ENCODE measurements around the gene IKZF3. TPM values are rescaled to one million over a fixed set of nuclear protein-coding genes. Genes with fewer than 3 reads are reported as not detected.

Gene IKZF3
- polyA plus RNA-seq, 1 donor from 2014 or later: not detected

- Histone ChIP-seq H3K27me3 (ENCODE audit: insufficient read depth, low read depth, low read length) (peaks cover 35% of the 10 kb centered on the region), H2AFZ (ENCODE audit: low read depth, low read length) (no peak overlapping the region)
- TF ChIP-seq CTCF (IDR thresholded peaks at IDR 0.05; ENCODE audit: poor library complexity, severe bottlenecking) (no peak), MXI1 (conservative IDR thresholded peaks at IDR 0.05; ENCODE audit: poor library complexity, severe bottlenecking) (no peak), SMC3 (conservative IDR thresholded peaks at IDR 0.05; ENCODE audit: poor library complexity) (no peak), RAD21 (conservative IDR thresholded peaks at IDR 0.05) (no peak), POLR2AphosphoS5 (IDR thresholded peaks at IDR 0.05) (no peak)
Observed at GRCh38 chr17:39868554-39868942, 4.4 kb upstream of the IKZF3 start.

GRCh38 chr17:39867880-39868553, 3.9 kb upstream of the IKZF3 start, which contains the start of gene ZPBP2:
ZPBP2 (plus strand) TSS chr17:39868202; CDS start chr17:39868355, 153 bp downstream.
- no peaks in the 10 kb centered on the region for H3K9me3 ChIP-seq (ENCODE audit: low read length)
- no peaks in the 10 kb centered on the region for H4K20me1 ChIP-seq (ENCODE audit: insufficient read depth)
- no peak within 1 kb of the TSS for H3K4me2 ChIP-seq (ENCODE audit: low read length)
- H3K9ac ChIP-seq (ENCODE audit: low read length): no peak within 1 kb of the TSS
- no peaks in the 10 kb centered on the region for H3K9me2 ChIP-seq (ENCODE audit: insufficient read depth, low read length)
- H2AFZ ChIP-seq (ENCODE audit: low read depth, low read length): no peak within 1 kb of the TSS
- H3K27ac ChIP-seq (ENCODE audit: low read length): no peak within 1 kb of the TSS
- H3F3A ChIP-seq (ENCODE audit: insufficient read depth, low read length, poor library complexity, severe bottlenecking): no peaks in the 10 kb centered on the region
- peaks cover 41% of the 10 kb centered on the region for H3K27me3 ChIP-seq (ENCODE audit: insufficient read depth, low read depth, low read length)
- no peaks in the 10 kb centered on the region for H3K79me2 ChIP-seq (replicated peaks; ENCODE audit: insufficient read depth, low read length)
- TF ChIP-seq RAD21 (conservative IDR thresholded peaks at IDR 0.05): no peak
- no peak for TF ChIP-seq CTCF (IDR thresholded peaks at IDR 0.05; ENCODE audit: poor library complexity, severe bottlenecking)
- no peak for TF ChIP-seq REST (IDR thresholded peaks at IDR 0.05; ENCODE audit: borderline replicate concordance)
- TF ChIP-seq SMC3 (conservative IDR thresholded peaks at IDR 0.05; ENCODE audit: poor library complexity): no peak
- no peak for TF ChIP-seq MXI1 (conservative IDR thresholded peaks at IDR 0.05; ENCODE audit: poor library complexity, severe bottlenecking)
- TF ChIP-seq EP300 (conservative IDR thresholded peaks at IDR 0.05; ENCODE audit: poor library complexity, severe bottlenecking): no peak
- TF ChIP-seq TAF1 (IDR thresholded peaks at IDR 0.05; ENCODE audit: low read depth): no peak
- TF ChIP-seq EZH2 (IDR thresholded peaks at IDR 0.05; ENCODE audit: borderline replicate concordance, insufficient read depth, low read length, poor library complexity, severe bottlenecking): no peak
- no peak for TF ChIP-seq POLR2AphosphoS5 (IDR thresholded peaks at IDR 0.05)
- no peak within 1 kb of the TSS for H3K4me3 ChIP-seq (ENCODE audit: low read length)
- H3K36me3 ChIP-seq (ENCODE audit: insufficient read depth, low read length): no peaks in the 10 kb centered on the region

More at GRCh38 chr17:39868554-39868942, 4.4 kb upstream of the IKZF3 start:
- H3K4me3 ChIP-seq (ENCODE audit: low read length): no peak overlapping the region
- no peaks in the 10 kb centered on the region for H3K79me2 ChIP-seq (replicated peaks; ENCODE audit: insufficient read depth, low read length)
- H3K4me2 ChIP-seq (ENCODE audit: low read length): no peak overlapping the region
- H3F3A ChIP-seq (ENCODE audit: insufficient read depth, low read length, poor library complexity, severe bottlenecking): no peaks in the 10 kb centered on the region
- H3K27ac ChIP-seq (ENCODE audit: low read length): no peak overlapping the region
- H3K9ac ChIP-seq (ENCODE audit: low read length): no peak overlapping the region
- H3K9me2 ChIP-seq (ENCODE audit: insufficient read depth, low read length): no peaks in the 10 kb centered on the region
- H3K36me3 ChIP-seq (ENCODE audit: insufficient read depth, low read length): no peaks in the 10 kb centered on the region
- no peaks in the 10 kb centered on the region for H4K20me1 ChIP-seq (ENCODE audit: insufficient read depth)
- H3K9me3 ChIP-seq (ENCODE audit: low read length): no peaks in the 10 kb centered on the region

Measured in neural cell (in vitro differentiated cells).